ENCODE results near the gene C8B. TPM values are rescaled to one million over a fixed set of nuclear protein-coding genes. Genes with fewer than 3 reads are reported as not detected.

The C8B gene
- total and polyA plus RNA-seq, 2 of the 13 experiments (the other 11 are each of a cell fraction or from before 2014, with no cell fraction given): 8.4 to 11.3 TPM

GRCh38 chr1:56910441-56910985 is 55.3 kb downstream of the C8B start (continued):
- TF ChIP-seq PBX3 (CRISPR knock-in tag; IDR thresholded peaks at IDR 0.05; ENCODE audit: borderline replicate concordance) (no peak), TOPORS (CRISPR knock-in tag; IDR thresholded peaks at IDR 0.05) (peak; percentile 81; the same call in 1 of the 2 replicates), NR0B2 (CRISPR knock-in tag; IDR thresholded peaks at IDR 0.05) (no peak), ZBTB7A (CRISPR knock-in tag; IDR thresholded peaks at IDR 0.05) (peak; percentile 71; the same call in 1 of the 2 replicates), ETV6 (CRISPR knock-in tag; conservative IDR thresholded peaks at IDR 0.05) (no peak), SRSF9 (IDR thresholded peaks at IDR 0.05; ENCODE audit: borderline replicate concordance, insufficient read depth, low read depth, low read length, poor library complexity, severe bottlenecking) (no peak), ZNF530 (CRISPR knock-in tag; IDR thresholded peaks at IDR 0.05; ENCODE audit: low read depth) (no peak), ZNF329 (CRISPR knock-in tag; IDR thresholded peaks at IDR 0.05; ENCODE audit: low read depth) (no peak), FOXA1 (IDR thresholded peaks at IDR 0.05) (no peak), FOXA1 (CRISPR knock-in tag; IDR thresholded peaks at IDR 0.05) (peak; percentile 93), ATRX (CRISPR knock-in tag; IDR thresholded peaks at IDR 0.05; ENCODE audit: borderline replicate concordance) (no peak), PAF1 (CRISPR knock-in tag; IDR thresholded peaks at IDR 0.05) (no peak), ZGPAT (CRISPR knock-in tag; IDR thresholded peaks at IDR 0.05) (peak; percentile 95), ZNF792 (CRISPR knock-in tag; IDR thresholded peaks at IDR 0.05) (no peak), ZNF362 (CRISPR knock-in tag; IDR thresholded peaks at IDR 0.05; ENCODE audit: borderline replicate concordance) (peak; percentile 86), SUZ12 (IDR thresholded peaks at IDR 0.05; ENCODE audit: low read depth, low read length) (no peak), ZBTB40 (IDR thresholded peaks at IDR 0.05) (no peak), ZBTB40 (CRISPR knock-in tag; IDR thresholded peaks at IDR 0.05) (peak; percentile 68; the same call in 1 of the 2 replicates)

All from HepG2 (cell line).